Measurements from ENCODE around the gene JOSD1.

The JOSD1 gene

DNA sequence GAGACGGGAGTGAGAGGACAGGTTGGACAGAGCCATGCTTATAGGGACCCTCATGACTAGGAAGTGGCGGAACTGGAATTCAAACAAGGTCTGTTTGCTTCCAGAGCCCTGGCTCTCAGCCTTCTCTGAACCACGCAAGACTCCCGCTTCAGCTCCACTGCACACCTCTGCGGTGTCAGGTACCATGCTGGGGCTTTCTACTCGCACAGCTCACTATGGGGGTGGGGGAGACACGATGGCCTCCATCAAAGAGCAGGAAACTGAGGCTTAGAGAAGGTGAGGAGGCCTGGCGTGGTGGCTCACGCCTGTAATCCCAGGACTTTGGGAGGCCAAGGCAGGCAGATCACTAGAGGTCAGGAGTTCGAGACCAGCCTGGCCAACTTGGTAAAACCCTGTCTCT, 40.8 kb upstream of the JOSD1 start:
- TF ChIP-seq, protein P1, sequence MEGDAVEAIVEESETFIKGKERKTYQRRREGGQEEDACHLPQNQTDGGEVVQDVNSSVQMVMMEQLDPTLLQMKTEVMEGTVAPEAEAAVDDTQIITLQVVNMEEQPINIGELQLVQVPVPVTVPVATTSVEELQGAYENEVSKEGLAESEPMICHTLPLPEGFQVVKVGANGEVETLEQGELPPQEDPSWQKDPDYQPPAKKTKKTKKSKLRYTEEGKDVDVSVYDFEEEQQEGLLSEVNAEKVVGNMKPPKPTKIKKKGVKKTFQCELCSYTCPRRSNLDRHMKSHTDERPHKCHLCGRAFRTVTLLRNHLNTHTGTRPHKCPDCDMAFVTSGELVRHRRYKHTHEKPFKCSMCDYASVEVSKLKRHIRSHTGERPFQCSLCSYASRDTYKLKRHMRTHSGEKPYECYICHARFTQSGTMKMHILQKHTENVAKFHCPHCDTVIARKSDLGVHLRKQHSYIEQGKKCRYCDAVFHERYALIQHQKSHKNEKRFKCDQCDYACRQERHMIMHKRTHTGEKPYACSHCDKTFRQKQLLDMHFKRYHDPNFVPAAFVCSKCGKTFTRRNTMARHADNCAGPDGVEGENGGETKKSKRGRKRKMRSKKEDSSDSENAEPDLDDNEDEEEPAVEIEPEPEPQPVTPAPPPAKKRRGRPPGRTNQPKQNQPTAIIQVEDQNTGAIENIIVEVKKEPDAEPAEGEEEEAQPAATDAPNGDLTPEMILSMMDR (IDR thresholded peaks at IDR 0.05; ENCODE audit: control insufficient read depth, insufficient read depth, low read depth, low read length, missing control alignments), result no peak
- no peak for DNase-seq (ENCODE audit: low read depth)
- no peak overlapping the region for H3K4me3 ChIP-seq (ENCODE audit: control insufficient read depth, low read depth, low read length)

DNA sequence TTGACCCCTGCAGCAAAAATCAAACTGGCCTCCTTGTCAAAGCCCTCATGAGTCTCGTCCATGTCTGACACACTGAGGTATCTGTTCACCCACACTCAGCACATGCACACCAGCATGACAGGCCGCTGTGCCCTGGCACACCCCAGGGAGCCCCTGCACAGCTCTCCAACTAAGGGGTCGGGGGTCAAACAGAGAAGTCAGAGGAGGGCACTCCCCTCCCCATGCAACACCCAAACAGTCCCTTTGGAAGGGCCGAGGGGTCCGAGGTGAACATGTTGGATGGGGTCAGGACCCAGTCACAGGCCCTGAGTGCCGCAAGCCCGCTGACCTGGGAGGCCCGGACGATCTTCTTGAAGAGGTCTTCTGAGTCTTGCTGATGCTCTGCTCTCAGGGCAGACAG, 40.4 kb upstream of the JOSD1 start:
- H3K4me3 ChIP-seq (ENCODE audit: control insufficient read depth, low read depth, low read length), result no peak overlapping the region
- TF ChIP-seq, protein P1 (IDR thresholded peaks at IDR 0.05; ENCODE audit: control insufficient read depth, insufficient read depth, low read depth, low read length, missing control alignments), result no peak
- no peak for DNase-seq (ENCODE audit: low read depth)

DNA sequence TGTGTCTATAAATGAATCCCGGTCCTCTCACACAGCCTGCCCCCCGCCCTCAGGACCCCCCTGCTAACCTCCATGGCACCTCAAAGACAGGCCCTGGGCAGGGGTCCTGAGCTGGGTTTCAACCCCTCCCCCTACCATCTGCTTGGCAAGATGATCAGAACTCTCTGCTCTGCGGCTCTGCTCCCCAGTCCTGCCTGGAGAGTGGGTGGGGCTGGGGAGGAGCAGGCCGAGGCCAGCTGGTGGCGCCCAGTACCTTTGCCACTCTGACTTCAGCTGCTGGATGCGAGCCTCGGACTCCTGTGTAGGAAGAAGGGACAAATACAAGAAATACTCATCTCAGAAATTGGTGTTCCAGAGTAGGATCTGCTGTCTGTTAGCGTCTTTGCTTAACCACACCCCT, 40.0 kb upstream of the JOSD1 start:
- no peak overlapping the region for H3K4me3 ChIP-seq (ENCODE audit: control insufficient read depth, low read depth, low read length)
- TF ChIP-seq, protein P1 (IDR thresholded peaks at IDR 0.05; ENCODE audit: control insufficient read depth, insufficient read depth, low read depth, low read length, missing control alignments), result no peak
- no peak for DNase-seq (ENCODE audit: low read depth)

DNA sequence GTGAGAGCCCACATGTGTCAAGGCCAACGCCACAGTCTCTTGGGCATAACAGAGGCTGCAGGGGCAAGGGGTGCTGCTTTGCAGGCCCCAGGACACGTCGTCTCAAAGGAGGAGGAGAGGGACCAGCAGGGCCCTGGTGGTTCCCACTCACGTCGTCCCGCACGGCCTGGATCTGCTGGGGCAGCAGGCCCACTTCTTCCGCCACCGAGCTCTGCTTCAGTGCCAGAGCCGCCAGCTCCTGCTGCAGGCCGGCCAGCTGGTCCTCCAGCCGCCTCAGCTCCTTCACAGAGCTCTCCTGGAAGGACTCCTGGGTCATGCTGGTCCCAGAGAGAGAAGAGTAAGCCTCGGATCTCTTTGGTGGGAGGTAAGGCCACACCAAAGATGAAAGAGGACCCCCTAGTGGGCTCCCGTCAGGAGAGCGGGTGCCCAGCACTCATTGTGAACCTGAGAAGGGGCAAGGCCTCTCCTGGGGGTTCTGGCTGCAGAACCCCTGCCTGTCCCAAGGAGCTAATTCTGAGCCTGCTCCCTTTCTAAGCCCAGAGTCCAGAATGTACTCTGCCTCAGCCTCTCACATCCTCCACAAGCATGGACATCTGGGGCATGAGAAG, 39.5 kb upstream of the JOSD1 start:
- no peak for DNase-seq (ENCODE audit: low read depth)
- H3K4me3 ChIP-seq (ENCODE audit: control insufficient read depth, low read depth, low read length), result no peak overlapping the region
- TF ChIP-seq, protein P1 (IDR thresholded peaks at IDR 0.05; ENCODE audit: control insufficient read depth, insufficient read depth, low read depth, low read length, missing control alignments), result no peak

DNA sequence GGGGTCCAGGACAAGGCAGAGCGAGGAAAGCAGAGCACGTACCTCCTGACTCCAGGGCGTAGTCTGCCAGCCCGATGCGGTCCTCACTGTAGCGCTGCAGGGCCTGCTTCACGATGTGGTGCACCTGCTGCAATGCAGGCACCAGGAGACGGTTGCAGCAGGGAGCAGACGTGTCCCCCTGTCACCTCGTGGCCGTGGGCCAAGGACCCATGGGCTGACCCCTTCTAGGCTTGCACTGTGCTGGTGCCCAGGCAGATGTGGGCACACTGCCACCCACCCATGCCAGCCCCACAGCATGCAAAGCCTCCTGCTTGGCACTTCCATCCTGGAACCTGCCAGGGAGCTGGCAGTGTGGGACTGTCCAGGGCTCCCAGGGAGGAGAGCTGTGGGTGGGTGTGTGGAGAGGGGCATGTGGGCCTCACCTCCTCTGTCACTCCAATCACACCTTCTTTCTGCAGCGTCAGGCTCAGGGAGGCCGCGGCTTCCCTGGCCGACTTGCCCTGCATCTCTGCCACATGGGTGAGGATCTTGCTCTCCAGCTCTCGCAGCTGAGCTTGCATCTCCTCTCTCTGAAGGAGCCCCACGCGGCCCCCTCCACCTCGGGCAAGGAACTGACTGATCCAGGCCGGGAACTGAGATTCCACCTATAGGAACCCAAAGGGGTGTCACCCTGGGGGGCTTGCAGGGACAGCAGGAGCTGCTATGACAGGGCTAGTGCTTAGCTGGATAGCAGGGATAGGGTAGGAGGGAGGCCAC, 38.7 kb upstream of the JOSD1 start:
- H3K4me3 ChIP-seq (ENCODE audit: control insufficient read depth, low read depth, low read length), result no peak overlapping the region
- TF ChIP-seq, protein P1 (IDR thresholded peaks at IDR 0.05; ENCODE audit: control insufficient read depth, insufficient read depth, low read depth, low read length, missing control alignments), result no peak
- DNase-seq (ENCODE audit: low read depth), result no peak

DNA sequence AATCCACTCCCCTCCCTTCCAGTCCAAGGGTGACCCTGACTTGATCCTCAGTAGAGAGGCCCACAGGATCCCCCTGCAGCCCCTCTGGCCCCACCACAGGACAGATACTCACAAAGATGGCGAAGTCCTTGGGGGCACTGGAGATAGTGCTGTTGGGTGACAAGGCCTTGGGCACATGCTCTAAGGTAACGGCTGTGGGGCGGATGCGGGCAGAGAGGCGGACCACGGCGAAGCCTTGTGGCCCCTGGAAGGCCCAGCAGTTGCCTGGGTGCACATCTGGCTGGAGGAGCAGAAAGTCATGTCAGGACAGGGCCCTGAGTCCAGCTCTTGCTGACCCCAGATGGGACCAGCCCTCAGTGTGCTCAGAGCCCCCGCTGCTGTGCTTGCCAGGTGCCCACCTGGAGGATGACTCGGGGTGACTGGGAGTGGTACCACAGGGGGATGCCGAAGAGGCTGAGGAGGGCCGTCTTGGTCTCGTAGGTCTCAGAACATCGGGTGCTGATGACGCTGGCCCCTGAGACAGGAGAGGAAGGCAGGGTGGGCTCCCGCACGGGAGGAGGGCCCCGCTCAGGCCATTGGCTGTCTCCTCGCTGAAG, 37.8 kb upstream of the JOSD1 start:
- H3K4me3 ChIP-seq (ENCODE audit: control insufficient read depth, low read depth, low read length), result no peak overlapping the region
- DNase-seq (ENCODE audit: low read depth), result no peak
- TF ChIP-seq, protein P1 (IDR thresholded peaks at IDR 0.05; ENCODE audit: control insufficient read depth, insufficient read depth, low read depth, low read length, missing control alignments), result no peak

Data from AG09309 (cell line).